ENCODE measurements around the gene ZNF117.

DNA sequence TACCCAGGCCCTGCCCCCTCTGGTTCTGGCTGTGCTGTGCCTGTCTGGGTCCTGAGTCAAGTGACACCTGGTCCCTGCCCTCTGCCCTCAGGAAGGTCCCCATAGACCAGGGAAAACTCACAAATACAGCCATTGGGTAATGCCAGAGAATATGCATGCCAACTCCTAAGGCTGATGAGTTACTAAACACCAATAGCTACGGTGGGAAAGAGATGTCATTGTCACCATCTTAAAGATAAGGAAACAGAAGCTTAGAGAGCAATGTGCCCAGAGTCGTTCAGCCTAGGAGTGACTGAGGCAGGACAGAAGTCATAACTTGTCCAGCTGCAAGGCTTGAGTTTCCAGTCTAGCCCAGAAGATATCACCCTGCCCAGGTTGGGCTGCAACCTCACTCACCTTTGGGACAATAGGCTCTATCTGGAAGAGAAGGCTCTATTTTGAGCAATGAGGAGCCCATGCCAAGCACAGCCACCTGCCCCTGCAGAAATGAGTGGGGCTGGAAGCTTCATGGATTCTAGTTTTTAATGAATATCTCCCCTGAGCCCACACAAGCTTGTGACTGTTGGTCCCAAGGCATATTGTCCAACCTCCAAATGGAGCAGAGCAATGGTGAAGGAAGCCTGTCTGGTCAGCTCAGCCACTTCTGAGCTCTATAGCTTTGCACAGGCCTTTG lies 45.2 kb downstream of the ZNF117 start:
- TF ChIP-seq, protein P1, sequence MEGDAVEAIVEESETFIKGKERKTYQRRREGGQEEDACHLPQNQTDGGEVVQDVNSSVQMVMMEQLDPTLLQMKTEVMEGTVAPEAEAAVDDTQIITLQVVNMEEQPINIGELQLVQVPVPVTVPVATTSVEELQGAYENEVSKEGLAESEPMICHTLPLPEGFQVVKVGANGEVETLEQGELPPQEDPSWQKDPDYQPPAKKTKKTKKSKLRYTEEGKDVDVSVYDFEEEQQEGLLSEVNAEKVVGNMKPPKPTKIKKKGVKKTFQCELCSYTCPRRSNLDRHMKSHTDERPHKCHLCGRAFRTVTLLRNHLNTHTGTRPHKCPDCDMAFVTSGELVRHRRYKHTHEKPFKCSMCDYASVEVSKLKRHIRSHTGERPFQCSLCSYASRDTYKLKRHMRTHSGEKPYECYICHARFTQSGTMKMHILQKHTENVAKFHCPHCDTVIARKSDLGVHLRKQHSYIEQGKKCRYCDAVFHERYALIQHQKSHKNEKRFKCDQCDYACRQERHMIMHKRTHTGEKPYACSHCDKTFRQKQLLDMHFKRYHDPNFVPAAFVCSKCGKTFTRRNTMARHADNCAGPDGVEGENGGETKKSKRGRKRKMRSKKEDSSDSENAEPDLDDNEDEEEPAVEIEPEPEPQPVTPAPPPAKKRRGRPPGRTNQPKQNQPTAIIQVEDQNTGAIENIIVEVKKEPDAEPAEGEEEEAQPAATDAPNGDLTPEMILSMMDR (IDR thresholded peaks at IDR 0.05), result no peak
- no peak for TF ChIP-seq POLR2A (IDR thresholded peaks at IDR 0.05)

All from heart left ventricle (tissue), 13 donors.